B cell (primary cell): Measurements from ENCODE around the gene SLC26A8. TPM values are rescaled to one million over a fixed set of nuclear protein-coding genes. Genes with fewer than 3 reads are reported as not detected.

Experiments
- ATAC-seq: fragments of 200-7000 bp; cut with Tn5 transposase; one replicate; pipeline ENCODE4 v1.10.0; 2021; ENCODE audit warnings: low read depth, mild to moderate bottlenecking, moderate number of reproducible peaks, moderate library complexity
- CTCF ChIA-PET: fragments of 350-600 bp; sonication (Branson Sonifier 250); formaldehyde crosslinking; loops from one replicate; lab custom pipeline; 2021; ENCODE audit warnings: antibody characterized with exemption, inconsistent platforms; lab: Charles Lee
- POLR2A ChIA-PET: fragments of 350-600 bp; sonication (Branson Sonifier 250); formaldehyde crosslinking; loops from one replicate; lab custom pipeline; 2021; ENCODE audit warnings: antibody characterized with exemption; lab: Charles Lee
- DNase-seq: peaks from one replicate; pipeline ENCODE4 v3.0.0; 2013
- H2AFZ ChIP-seq: 2 replicates; pipeline ENCODE4 v1.6.1; 2012; ENCODE audit warnings: mild to moderate bottlenecking, low read depth, low read length; ENCODE audit not compliant: insufficient read depth, poor library complexity, severe bottlenecking
- H3K27ac ChIP-seq, 2 donors: 1 replicate in 1 of 2; 2 replicates in 1 of 2; pipeline ENCODE4 v1.5.1; 2012 to 2013; ENCODE audit warnings: low read length in 2 of 2, mild to moderate bottlenecking in 2 of 2, moderate library complexity in 1 of 2
- H3K27me3 ChIP-seq, 4 experiments: fragments of 200-600 bp in 1 of 4; sonication (generic) in 1 of 4; replicated peaks in 1 of 4; 1 replicate in 2 of 4; 2 replicates in 2 of 4; pipeline versions ENCODE4 v1.6.1 to v1.7.0; 2013 to 2016; ENCODE audit warnings: low read length in 3 of 4, mild to moderate bottlenecking in 2 of 4, mixed read lengths in 1 of 4, moderate library complexity in 1 of 4; ENCODE audit not compliant: insufficient read depth in 4 of 4, control insufficient read depth in 3 of 4; ENCODE audit errors: control extremely low read depth in 1 of 4
- H3K36me3 ChIP-seq, 2 experiments: replicated peaks in 1 of 2; 1 replicate in 1 of 2; 2 replicates in 1 of 2; pipeline versions ENCODE4 v1.6.1 to v1.7.1; 2013; ENCODE audit warnings: low read length in 1 of 2; ENCODE audit not compliant: insufficient read depth in 2 of 2, control insufficient read depth in 1 of 2; ENCODE audit errors: control extremely low read depth in 1 of 2, extremely low read depth in 1 of 2
- H3K4me1 ChIP-seq, 2 donors: fragments of 200-600 bp in 1 of 2; sonication (generic) in 1 of 2; 1 replicate in 1 of 2; 2 replicates in 1 of 2; pipeline versions ENCODE4 v1.5.1 to v1.6.1; 2013 to 2017; ENCODE audit warnings: low read length in 2 of 2; ENCODE audit not compliant: control insufficient read depth in 2 of 2, insufficient read depth in 2 of 2
- H3K4me2 ChIP-seq: replicated peaks from 2 replicates; pipeline ENCODE3; 2012; ENCODE audit warnings: mild to moderate bottlenecking, low read depth, low read length; ENCODE audit not compliant: poor library complexity, severe bottlenecking
- H3K4me3 ChIP-seq, 5 experiments: fragments of 200-600 bp in 1 of 5; sonication (generic) in 1 of 5; 1 replicate in 3 of 5; 2 replicates in 2 of 5; pipeline versions ENCODE4 v1.5.1 to v1.7.0; 2011 to 2016; ENCODE audit warnings: low read length in 4 of 5, mild to moderate bottlenecking in 4 of 5, low read depth in 2 of 5, control low read depth in 1 of 5, moderate library complexity in 1 of 5; ENCODE audit not compliant: insufficient read depth in 1 of 5; ENCODE audit errors: control extremely low read depth in 1 of 5, extremely low read depth in 1 of 5
- H3K79me2 ChIP-seq: fragments of 200-600 bp; sonication (generic); one replicate; pipeline ENCODE4 v1.6.0; 2016; ENCODE audit warnings: low read length; ENCODE audit not compliant: control insufficient read depth, insufficient read depth
- H3K9ac ChIP-seq: fragments of 200-600 bp; sonication (generic); 2 replicates; pipeline ENCODE4 v1.6.1; 2017; ENCODE audit warnings: mild to moderate bottlenecking, low read length, moderate library complexity
- H3K9me3 ChIP-seq, 3 donors: one replicate each; pipeline versions ENCODE4 v1.6.1 to v1.7.1; 2013; ENCODE audit warnings: low read length in 2 of 3; ENCODE audit not compliant: control insufficient read depth in 2 of 3, insufficient read depth in 1 of 3; ENCODE audit errors: control extremely low read depth in 1 of 3
- H4K20me1 ChIP-seq: 2 replicates; pipeline ENCODE4 v1.6.0; 2012; ENCODE audit warnings: mild to moderate bottlenecking, low read length; ENCODE audit not compliant: insufficient read depth, control insufficient read depth, poor library complexity, severe bottlenecking
- H3K27ac Mint-ChIP-seq: one replicate; pipeline ENCODE4 v1.8.0; 2021; ENCODE audit warnings: mixed read lengths
- H3K27me3 Mint-ChIP-seq: one replicate; pipeline ENCODE4 v1.8.0; 2021; ENCODE audit warnings: mixed read lengths
- H3K4me1 Mint-ChIP-seq: one replicate; pipeline ENCODE4 v1.8.0; 2021; ENCODE audit warnings: mixed read lengths
- H3K4me3 Mint-ChIP-seq: one replicate; pipeline ENCODE4 v1.8.0; 2021; ENCODE audit warnings: mixed read lengths
- H3K9me3 Mint-ChIP-seq: one replicate; pipeline ENCODE4 v1.8.0; 2022; ENCODE audit warnings: mixed read lengths; ENCODE audit not compliant: insufficient read depth
- CTCF ChIP-seq: fragments of 200-600 bp; IDR thresholded peaks from one replicate; pipeline ENCODE4 v1.8.0; 2022; ENCODE audit warnings: antibody characterized with exemption, mild to moderate bottlenecking
- EZH2 ChIP-seq: IDR thresholded peaks from 2 replicates; pipeline ENCODE4 v1.6.1; 2012; ENCODE audit warnings: borderline replicate concordance, low read depth, mild to moderate bottlenecking, moderate library complexity, low read length; ENCODE audit not compliant: insufficient read depth, poor library complexity, severe bottlenecking
- WGBS: methylation state at CpG from one replicate; pipeline ENCODE4 v1.1.5; 2013; ENCODE audit warnings: missing lambda C conversion rate; ENCODE audit not compliant: insufficient coverage; 5-methylcytosine and 5-hydroxymethylcytosine counted together
- intact Hi-C: fragments of 100-400 bp; cut with micrococcal nuclease; formaldehyde crosslinking; loops from one replicate; pipeline ENCODE4 v1.10.0; 2022
- polyA plus RNA-seq: library from polyadenylated mRNA; depleted of rRNA; stranded (reverse); fragments of >200 nt; gene quantifications from 2 replicates; pipeline ENCODE4 v1.2.3, GENCODE V29; 2012
- total RNA-seq, 2 donors: library from RNA; stranded (reverse); fragments of 120-200 nt in 1 of 2; gene quantifications; 1 replicate in 1 of 2; 2 replicates in 1 of 2; pipeline versions ENCODE4 v1.2.3 to v1.2.4, GENCODE V29; 2013 to 2022

The SLC26A8 gene
- total and polyA plus RNA-seq, 2 donors (not counting 1 experiment from before 2014, with no cell fraction given): 0.01 TPM; not detected in 1

- Histone ChIP-seq H3K27me3 (no peaks in the 10 kb centered on the region), H3K9me3 (no peaks in the 10 kb centered on the region), H3K27ac (no peak overlapping the region), H3K4me2 (no peak overlapping the region), H3K4me3 (no peak overlapping the region), H3K36me3 (no peaks in the 10 kb centered on the region), H4K20me1 (peaks cover 37% of the 10 kb centered on the region), H3K9ac (no peak overlapping the region), H2AFZ (no peak overlapping the region), H3K4me1 (no peaks in the 10 kb centered on the region), H3K79me2 (peaks cover 27% of the 10 kb centered on the region)
- intact Hi-C loops: no loop called here
- TF ChIP-seq EZH2 (no peak), CTCF (no peak)
- ChIA-PET CTCF (interaction anchor here (0.5 kb wide), 1 partner anchor 488 kb away, joined by 4 read pairs; no protein-coding TSS in a partner anchor), POLR2A (no interaction called here)
- Mint-ChIP-seq H3K27me3 (no peaks in the 10 kb centered on the region), H3K4me3 (no peak overlapping the region), H3K4me1 (peaks cover 24% of the 10 kb centered on the region), H3K9me3 (no peaks in the 10 kb centered on the region), H3K27ac (no peak overlapping the region)
- WGBS: no CpG with 5 or more reads among the region's 3 CpGs
- DNase-seq (no peak), ATAC-seq (no peak)
Measured at GRCh38 chr6:36070252-36070651, 45.8 kb upstream of the SLC26A8 start.

- Histone ChIP-seq H2AFZ (no peak overlapping the region), H4K20me1 (peaks cover 41% of the 10 kb centered on the region), H3K4me1 (no peaks in the 10 kb centered on the region), H3K4me2 (no peak overlapping the region), H3K4me3 (no peak overlapping the region), H3K27me3 (no peaks in the 10 kb centered on the region), H3K9me3 (no peaks in the 10 kb centered on the region), H3K9ac (no peak overlapping the region), H3K27ac (no peak overlapping the region), H3K79me2 (peaks cover 34% of the 10 kb centered on the region), H3K36me3 (peaks cover 0 to 3% of the 10 kb centered on the region in 2 experiments)
- TF ChIP-seq CTCF: no peak
- TF ChIP-seq EZH2: no peak
- Mint-ChIP-seq H3K9me3 (no peaks in the 10 kb centered on the region), H3K4me3 (no peak overlapping the region), H3K27ac (no peak overlapping the region), H3K4me1 (peaks cover 28% of the 10 kb centered on the region), H3K27me3 (no peaks in the 10 kb centered on the region)
- intact Hi-C loops: no loop called here
- DNase-seq (no peak), ATAC-seq (no peak)
- WGBS: no CpG with 5 or more reads among the region's 1 CpG
- ChIA-PET CTCF (interaction anchor here (0.5 to 1.2 kb wide), 2 partner anchors 231 to 489 kb away, joined by 3 to 4 read pairs; no protein-coding TSS in a partner anchor), POLR2A (no interaction called here)
Measured at GRCh38 chr6:36069573-36069972, 45.1 kb upstream of the SLC26A8 start.
